Prostate gland (tissue), 2 donors: ENCODE data around the gene DDX31.

Experiments used
- POLR2A ChIP-seq: fragments of 450-650 bp; IDR thresholded peaks from one replicate; pipeline ENCODE4 v1.6.1; 2016; ENCODE audit warnings: antibody characterized with exemption, mild to moderate bottlenecking
- TF ChIP-seq, protein P1 (sequence below), 4 experiments: fragments of 200-600 bp in 2 of 4; fragments of 450-650 bp in 2 of 4; sonication (generic) in 2 of 4; IDR thresholded peaks; 1 replicate in 3 of 4; 2 replicates in 1 of 4; pipeline ENCODE4 v1.5.1; 2016 to 2019; ENCODE audit warnings: antibody characterized with exemption in 4 of 4, mild to moderate bottlenecking in 2 of 4, moderate library complexity in 2 of 4

DNA sequence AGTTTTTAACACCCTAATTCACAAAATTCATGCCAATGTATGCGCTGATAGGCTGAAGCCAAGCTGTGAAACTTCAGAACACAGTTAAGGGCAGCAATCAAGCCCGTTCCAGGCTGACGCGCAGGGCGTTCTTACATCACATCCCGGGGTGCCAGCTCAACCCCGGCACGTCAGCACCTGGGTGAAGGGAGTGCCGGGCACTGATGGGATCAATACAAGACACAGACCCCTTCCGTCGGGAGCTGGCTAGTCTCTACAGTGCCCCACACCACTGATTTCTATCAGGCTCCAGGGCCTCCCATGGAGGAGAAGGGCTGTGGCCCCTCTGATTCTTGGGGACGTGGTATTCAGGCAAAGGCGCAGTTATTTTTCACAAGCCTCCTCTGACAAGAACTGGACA, 75.4 kb downstream of the DDX31 start:
- TF ChIP-seq, protein P1, sequence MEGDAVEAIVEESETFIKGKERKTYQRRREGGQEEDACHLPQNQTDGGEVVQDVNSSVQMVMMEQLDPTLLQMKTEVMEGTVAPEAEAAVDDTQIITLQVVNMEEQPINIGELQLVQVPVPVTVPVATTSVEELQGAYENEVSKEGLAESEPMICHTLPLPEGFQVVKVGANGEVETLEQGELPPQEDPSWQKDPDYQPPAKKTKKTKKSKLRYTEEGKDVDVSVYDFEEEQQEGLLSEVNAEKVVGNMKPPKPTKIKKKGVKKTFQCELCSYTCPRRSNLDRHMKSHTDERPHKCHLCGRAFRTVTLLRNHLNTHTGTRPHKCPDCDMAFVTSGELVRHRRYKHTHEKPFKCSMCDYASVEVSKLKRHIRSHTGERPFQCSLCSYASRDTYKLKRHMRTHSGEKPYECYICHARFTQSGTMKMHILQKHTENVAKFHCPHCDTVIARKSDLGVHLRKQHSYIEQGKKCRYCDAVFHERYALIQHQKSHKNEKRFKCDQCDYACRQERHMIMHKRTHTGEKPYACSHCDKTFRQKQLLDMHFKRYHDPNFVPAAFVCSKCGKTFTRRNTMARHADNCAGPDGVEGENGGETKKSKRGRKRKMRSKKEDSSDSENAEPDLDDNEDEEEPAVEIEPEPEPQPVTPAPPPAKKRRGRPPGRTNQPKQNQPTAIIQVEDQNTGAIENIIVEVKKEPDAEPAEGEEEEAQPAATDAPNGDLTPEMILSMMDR (IDR thresholded peaks at IDR 0.05) = no peak
- no peak for TF ChIP-seq POLR2A
